Kidney epithelial cell (primary cell): ENCODE results near the gene TRIM72. TPM values are rescaled to one million over a fixed set of nuclear protein-coding genes. Genes with fewer than 3 reads are reported as not detected.
"Not testable (repeated sequence)": the region's sequence is repeated elsewhere in the genome, so short reads cannot be mapped to it uniquely, and the experiment has no call there.

Experiments used
- DNase-seq: peaks from one replicate; pipeline ENCODE4 v3.0.0-alpha.2; 2010; ENCODE audit warnings: low read depth
- H3K27me3 ChIP-seq: 2 replicates; pipeline ENCODE4 v1.6.0; 2011; ENCODE audit warnings: low read length; ENCODE audit not compliant: control insufficient read depth, insufficient read depth
- H3K36me3 ChIP-seq: 2 replicates; pipeline ENCODE4 v1.5.1; 2011; ENCODE audit warnings: low read length; ENCODE audit not compliant: control insufficient read depth, insufficient read depth
- H3K4me3 ChIP-seq: 2 replicates; pipeline ENCODE4 v1.5.1; 2011; ENCODE audit warnings: low read depth, mild to moderate bottlenecking, control low read depth, low read length
- CTCF ChIP-seq: IDR thresholded peaks from 2 replicates; pipeline ENCODE4 v1.5.1; 2011; ENCODE audit warnings: mild to moderate bottlenecking, moderate library complexity, low read length, control low read depth, inconsistent platforms; ENCODE audit not compliant: insufficient read depth, poor library complexity, severe bottlenecking
- total RNA-seq: library from RNA; depleted of rRNA; stranded (reverse); fragments of >200 nt; gene quantifications from 2 replicates; pipeline ENCODE4 v1.2.3, GENCODE V29; 2015

The TRIM72 gene
- total RNA-seq, 1 donor from 2014 or later: not detected

- no peak for DNase-seq
- no peak for TF ChIP-seq CTCF
- Histone ChIP-seq H3K36me3 (no peaks in the 10 kb centered on the region), H3K27me3 (peaks cover 5% of the 10 kb centered on the region), H3K4me3 (no peak overlapping the region)
These were observed 59.3 kb downstream of the TRIM72 start for GRCh38 chr16:31273187-31273586.

- Histone ChIP-seq H3K4me3 (no peak overlapping the region), H3K27me3 (peaks cover 5% of the 10 kb centered on the region), H3K36me3 (no peaks in the 10 kb centered on the region)
- no peak for TF ChIP-seq CTCF
- DNase-seq: no peak
These were observed 59.8 kb downstream of the TRIM72 start for GRCh38 chr16:31273676-31274075.

- Histone ChIP-seq H3K4me3 (no peak overlapping the region), H3K36me3 (no peaks in the 10 kb centered on the region), H3K27me3 (peaks cover 2% of the 10 kb centered on the region)
- DNase-seq: no peak
- no peak for TF ChIP-seq CTCF
These were observed 61.2 kb downstream of the TRIM72 start for GRCh38 chr16:31274831-31275816.

GRCh38 chr16:31276600-31276999 lies 62.7 kb downstream of the TRIM72 start:
- DNase-seq: no peak
- no peak overlapping the region for H3K4me3 ChIP-seq
- H3K36me3 ChIP-seq: no peaks in the 10 kb centered on the region
- H3K27me3 ChIP-seq: peaks cover 2% of the 10 kb centered on the region
- TF ChIP-seq CTCF: no peak

- DNase-seq: no peak
- no peaks in the 10 kb centered on the region for H3K36me3 ChIP-seq
- no peak overlapping the region for H3K4me3 ChIP-seq
- no peaks in the 10 kb centered on the region for H3K27me3 ChIP-seq
- TF ChIP-seq CTCF: no peak
These were observed 63.8 kb downstream of the TRIM72 start for GRCh38 chr16:31277659-31278260.

- not testable (repeated sequence) for H3K36me3 ChIP-seq, DNase-seq, H3K27me3 ChIP-seq, H3K4me3 ChIP-seq
These were observed 64.9 kb downstream of the TRIM72 start for GRCh38 chr16:31278853-31279252.

Other genes starting within 250 kb of the TRIM72 start
- 11.5 and 13.8 TPM in 2 replicates for gene HSD3B7, start 228.9 kb upstream of the TRIM72 start, total RNA-seq
- 0.07 and 0.29 TPM in 2 replicates for gene STX1B, start 203.5 kb upstream of the TRIM72 start, total RNA-seq
- gene STX4, start 180.6 kb upstream of the TRIM72 start, total RNA-seq: 26.3 and 28.0 TPM in 2 replicates
- gene ZNF668, start 139.9 kb upstream of the TRIM72 start, total RNA-seq: 23.1 and 27.8 TPM in 2 replicates
- 17.8 and 19.0 TPM in 2 replicates for gene ZNF646, start 139.7 kb upstream of the TRIM72 start, total RNA-seq
- gene PRSS53, start 125.2 kb upstream of the TRIM72 start, total RNA-seq: 1.6 and 2.1 TPM in 2 replicates
- 123 and 139 TPM in 2 replicates for gene VKORC1, start 119.3 kb upstream of the TRIM72 start, total RNA-seq
- gene BCKDK, start 105.7 kb upstream of the TRIM72 start, total RNA-seq: 50.9 and 59.6 TPM in 2 replicates
- 48.7 and 54.9 TPM in 2 replicates for gene KAT8, start 96.5 kb upstream of the TRIM72 start, total RNA-seq
- 146 and 169 TPM in 2 replicates for gene PRSS8, start 78.4 kb upstream of the TRIM72 start, total RNA-seq
- gene PRSS36, start 64.1 kb upstream of the TRIM72 start, total RNA-seq: 0.55 and 1.5 TPM in 2 replicates
- gene FUS, start 34.0 kb upstream of the TRIM72 start, total RNA-seq: 71.9 and 83.1 TPM in 2 replicates
- gene PYCARD, start 11.4 kb upstream of the TRIM72 start, total RNA-seq: 38.5 and 38.6 TPM in 2 replicates
- gene PYDC1, start 3.0 kb downstream of the TRIM72 start, total RNA-seq: not detected in 2 replicates
- 0.21 and 0.82 TPM in 2 replicates for gene ITGAM, start 45.9 kb downstream of the TRIM72 start, total RNA-seq
- gene ITGAX, start 141.1 kb downstream of the TRIM72 start, total RNA-seq: 0.04 and 0.14 TPM in 2 replicates
- gene ITGAD, start 179.2 kb downstream of the TRIM72 start, total RNA-seq: not detected in 2 replicates
- gene COX6A2, start 214.2 kb downstream of the TRIM72 start, total RNA-seq: not detected in 2 replicates
- gene ZNF843, start 228.7 kb downstream of the TRIM72 start, total RNA-seq: 0.89 and 3.2 TPM in 2 replicates
- gene ARMC5, start 245.4 kb downstream of the TRIM72 start, total RNA-seq: 18.7 and 23.2 TPM in 2 replicates